NCI-H510A treated with DMSO at 0.1 percent for 48 hours (cell line): ENCODE data around the gene TUBB4A.
"Not testable (repeated sequence)": the region's sequence is repeated elsewhere in the genome, so short reads cannot be mapped to it uniquely, and the experiment has no call there.

Source experiments
- DNase-seq: peaks from one replicate; lab custom pipeline; 2025; lab: John Stamatoyannopoulos, UW

Gene TUBB4A

GRCh38 chr19:6501740-6502648 lies at the start of gene TUBB4A:
TUBB4A (minus strand) TSS chr19:6502309; CDS start chr19:6502212, 97 bp downstream.
- no peak for DNase-seq

GRCh38 chr19:6551091-6551490 lies 49.0 kb upstream of the TUBB4A start:
- DNase-seq = no peak

- DNase-seq = not testable (repeated sequence)
Measured at GRCh38 chr19:6550679-6551078, 48.6 kb upstream of the TUBB4A start.

GRCh38 chr19:6543866-6544347 lies 41.8 kb upstream of the TUBB4A start:
- DNase-seq = no peak

GRCh38 chr19:6540918-6541689 lies 39.0 kb upstream of the TUBB4A start:
- no peak for DNase-seq

- DNase-seq = no peak
Measured at GRCh38 chr19:6539514-6539913, 37.4 kb upstream of the TUBB4A start.

GRCh38 chr19:6535558-6536137 lies 33.5 kb upstream of the TUBB4A start:
- no peak for DNase-seq

GRCh38 chr19:6534451-6535093 lies 32.5 kb upstream of the TUBB4A start:
- DNase-seq = no peak

GRCh38 chr19:6533746-6534418 lies 31.8 kb upstream of the TUBB4A start:
- DNase-seq = no peak

- no peak for DNase-seq
Measured at GRCh38 chr19:6533000-6533328, 30.9 kb upstream of the TUBB4A start.

GRCh38 chr19:6532244-6532999 lies 30.3 kb upstream of the TUBB4A start:
- no peak for DNase-seq

- DNase-seq = no peak
Measured at GRCh38 chr19:6531956-6532243, 29.8 kb upstream of the TUBB4A start.

GRCh38 chr19:6531163-6531955 lies 29.2 kb upstream of the TUBB4A start:
- no peak for DNase-seq

GRCh38 chr19:6530386-6531162 lies 28.5 kb upstream of the TUBB4A start, which contains the start of gene TNFSF9:
TNFSF9 (plus strand) TSS chr19:6531026; CDS start chr19:6531037, 11 bp downstream.
- DNase-seq = no peak

GRCh38 chr19:6529937-6530385 lies 27.9 kb upstream of the TUBB4A start:
- no peak for DNase-seq

GRCh38 chr19:6529351-6529750 lies 27.2 kb upstream of the TUBB4A start:
- no peak for DNase-seq

- no peak for DNase-seq
Measured at GRCh38 chr19:6528544-6529121, 26.5 kb upstream of the TUBB4A start.

GRCh38 chr19:6527893-6528543 lies 25.9 kb upstream of the TUBB4A start:
- no peak for DNase-seq
